Measurements from ENCODE around the gene MTFR1L. TPM values are rescaled to one million over a fixed set of nuclear protein-coding genes. Genes with fewer than 3 reads are reported as not detected.
A peak's percentile ranks its signal among the peaks of the same experiment; 100 is the strongest.

The MTFR1L gene
- total and polyA plus RNA-seq, 8 donors, result 39.3 to 301 (median 59.3) TPM

DNA sequence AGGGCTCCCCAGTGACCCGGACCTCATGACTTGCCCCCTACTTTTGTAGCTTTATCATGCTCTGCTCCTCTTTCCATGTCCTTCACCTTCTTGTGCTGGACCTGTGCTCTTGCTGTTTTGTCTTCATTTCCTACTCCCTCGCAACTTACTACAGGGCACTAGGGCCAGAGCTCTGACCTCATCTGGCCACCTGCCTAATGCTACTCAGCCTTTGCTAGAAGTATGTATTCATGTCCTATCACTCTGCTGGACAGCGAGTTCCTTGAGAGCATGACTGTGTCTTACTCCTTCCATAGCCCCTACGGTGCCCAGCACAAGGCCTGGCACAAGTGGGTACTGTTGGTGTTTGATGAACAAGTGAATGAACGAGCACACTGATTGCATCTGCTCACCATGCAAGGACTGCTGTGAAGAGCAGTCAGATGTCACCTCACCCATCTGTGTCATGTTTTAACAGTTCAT, 1.9 kb downstream of the MTFR1L start:
- peak overlapping the region; percentile 75 to 94 (median 87) for H3K4me3 ChIP-seq
- 38 to 68% (median 42%) methylated on average over 5 of the region's 5 CpGs for WGBS, 5 donors
- H3K9me3 ChIP-seq, result no peaks in the 10 kb centered on the region
- DNase-seq, result no peak
- H3K4me1 ChIP-seq, result peaks cover 27 to 67% (median 50%) of the 10 kb centered on the region in 4 donors
- intact Hi-C loops (cut with DNase I; ENCODE audit: low total_unique reads), result no loop called here
- TF ChIP-seq EP300 (IDR thresholded peaks at IDR 0.05), result no peak
- no peak for TF ChIP-seq POLR2A (IDR thresholded peaks at IDR 0.05)
- TF ChIP-seq POLR2AphosphoS5 (IDR thresholded peaks at IDR 0.05), result no peak
- TF ChIP-seq, protein P1, sequence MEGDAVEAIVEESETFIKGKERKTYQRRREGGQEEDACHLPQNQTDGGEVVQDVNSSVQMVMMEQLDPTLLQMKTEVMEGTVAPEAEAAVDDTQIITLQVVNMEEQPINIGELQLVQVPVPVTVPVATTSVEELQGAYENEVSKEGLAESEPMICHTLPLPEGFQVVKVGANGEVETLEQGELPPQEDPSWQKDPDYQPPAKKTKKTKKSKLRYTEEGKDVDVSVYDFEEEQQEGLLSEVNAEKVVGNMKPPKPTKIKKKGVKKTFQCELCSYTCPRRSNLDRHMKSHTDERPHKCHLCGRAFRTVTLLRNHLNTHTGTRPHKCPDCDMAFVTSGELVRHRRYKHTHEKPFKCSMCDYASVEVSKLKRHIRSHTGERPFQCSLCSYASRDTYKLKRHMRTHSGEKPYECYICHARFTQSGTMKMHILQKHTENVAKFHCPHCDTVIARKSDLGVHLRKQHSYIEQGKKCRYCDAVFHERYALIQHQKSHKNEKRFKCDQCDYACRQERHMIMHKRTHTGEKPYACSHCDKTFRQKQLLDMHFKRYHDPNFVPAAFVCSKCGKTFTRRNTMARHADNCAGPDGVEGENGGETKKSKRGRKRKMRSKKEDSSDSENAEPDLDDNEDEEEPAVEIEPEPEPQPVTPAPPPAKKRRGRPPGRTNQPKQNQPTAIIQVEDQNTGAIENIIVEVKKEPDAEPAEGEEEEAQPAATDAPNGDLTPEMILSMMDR (IDR thresholded peaks at IDR 0.05), result no peak
- H3K36me3 ChIP-seq, result peaks cover 3 to 26% (median 20%) of the 10 kb centered on the region in 4 donors
- H3K27ac ChIP-seq, result peak overlapping the region; percentile 87 to 96 (median 95)
- no peaks in the 10 kb centered on the region for H3K27me3 ChIP-seq

DNA sequence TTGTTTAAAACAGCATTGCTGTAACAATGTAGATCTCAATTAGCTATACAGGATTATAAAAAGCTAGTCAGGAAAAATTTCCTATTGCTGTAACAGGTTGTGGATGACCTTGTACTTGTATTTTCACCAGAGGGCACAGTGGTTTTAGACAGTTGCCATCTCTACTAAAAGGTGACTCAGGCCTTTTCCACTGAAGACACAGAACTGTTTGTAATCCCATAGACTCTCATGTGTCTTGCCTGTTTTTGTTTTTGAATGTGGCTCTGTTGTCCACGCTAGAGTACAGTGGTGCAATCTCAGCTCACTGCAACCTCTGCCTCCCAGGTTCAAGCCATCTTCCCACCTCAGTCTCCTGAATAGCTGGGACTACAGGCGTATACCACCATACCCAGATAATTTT, 5.9 kb downstream of the MTFR1L start:
- 91 to 94% (median 92%) methylated on average over 2 of the region's 2 CpGs for WGBS, 5 donors
- Histone ChIP-seq H3K27ac (no peak overlapping the region), H3K4me3 (no peak overlapping the region), H3K27me3 (no peaks in the 10 kb centered on the region), H3K4me1 (peaks cover 12 to 44% (median 28%) of the 10 kb centered on the region in 4 donors), H3K36me3 (peaks cover 40 to 65% (median 58%) of the 10 kb centered on the region in 4 donors), H3K9me3 (no peaks in the 10 kb centered on the region)
- intact Hi-C loops (cut with DNase I; ENCODE audit: low total_unique reads), result no loop called here
- TF ChIP-seq POLR2A (IDR thresholded peaks at IDR 0.05) (no peak), POLR2AphosphoS5 (IDR thresholded peaks at IDR 0.05) (no peak), EP300 (IDR thresholded peaks at IDR 0.05) (no peak)
- TF ChIP-seq, protein P1 (IDR thresholded peaks at IDR 0.05), result no peak
- no peak for DNase-seq

DNA sequence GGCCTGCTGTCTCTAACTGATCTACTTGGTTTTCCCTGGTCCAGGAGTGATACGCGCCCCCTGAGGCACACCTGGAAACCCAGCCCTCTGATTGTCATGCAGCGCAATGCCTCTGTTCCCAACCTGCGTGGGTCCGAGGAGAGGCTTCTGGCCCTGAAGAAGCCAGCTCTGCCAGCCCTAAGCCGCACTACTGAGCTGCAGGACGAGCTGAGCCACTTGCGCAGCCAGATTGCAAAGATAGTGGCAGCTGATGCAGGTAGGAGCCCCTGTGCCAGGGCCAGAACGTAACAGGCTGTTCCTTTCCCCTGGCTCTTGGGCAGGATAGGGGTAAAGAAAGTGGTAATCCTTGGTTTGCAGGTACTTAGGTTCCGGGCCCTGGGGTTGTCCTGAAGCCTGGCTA, 6.8 kb downstream of the MTFR1L start:
- intact Hi-C loops (cut with DNase I; ENCODE audit: low total_unique reads), result no loop called here
- no peak for DNase-seq
- TF ChIP-seq, protein P1 (IDR thresholded peaks at IDR 0.05), result no peak
- no peak for TF ChIP-seq POLR2AphosphoS5 (IDR thresholded peaks at IDR 0.05)
- no peak for TF ChIP-seq EP300 (IDR thresholded peaks at IDR 0.05)
- TF ChIP-seq POLR2A (IDR thresholded peaks at IDR 0.05), result no peak
- Histone ChIP-seq H3K4me1 (peaks cover 3 to 34% (median 18%) of the 10 kb centered on the region in 4 donors), H3K36me3 (peaks cover 49 to 74% (median 67%) of the 10 kb centered on the region in 4 donors), H3K27ac (no peak overlapping the region), H3K27me3 (no peaks in the 10 kb centered on the region), H3K9me3 (no peaks in the 10 kb centered on the region), H3K4me3 (no peak overlapping the region)
- 91 to 98% (median 95%) methylated on average over 8 to 10 of the region's 10 CpGs for WGBS, 5 donors

DNA sequence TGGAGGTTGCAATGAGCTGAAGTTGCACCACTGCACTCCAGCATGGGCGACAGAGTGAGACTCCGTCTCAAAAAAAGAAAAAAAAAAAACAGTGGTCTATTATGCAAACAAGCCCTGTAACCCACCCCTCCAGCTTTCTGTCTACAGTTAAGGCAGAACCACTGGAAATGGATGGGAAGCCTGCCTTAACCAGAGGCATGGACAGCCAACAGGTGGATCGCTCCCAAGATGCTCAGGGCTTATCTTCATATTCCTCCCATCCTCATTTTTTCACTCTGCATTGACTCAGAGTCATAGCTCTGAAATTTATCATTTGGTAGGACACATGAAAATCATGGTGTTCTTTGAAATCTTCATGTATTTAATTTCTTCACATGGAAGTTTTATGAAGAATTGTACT, 8.7 kb downstream of the MTFR1L start:
- TF ChIP-seq EP300 (IDR thresholded peaks at IDR 0.05), result no peak
- TF ChIP-seq POLR2AphosphoS5 (IDR thresholded peaks at IDR 0.05), result no peak
- no peak for TF ChIP-seq POLR2A (IDR thresholded peaks at IDR 0.05)
- TF ChIP-seq, protein P1 (IDR thresholded peaks at IDR 0.05), result no peak
- Histone ChIP-seq H3K27me3 (no peaks in the 10 kb centered on the region), H3K9me3 (no peaks in the 10 kb centered on the region), H3K27ac (no peak overlapping the region), H3K4me3 (no peak overlapping the region), H3K4me1 (peaks cover 0 to 28% (median 8%) of the 10 kb centered on the region in 4 donors), H3K36me3 (peaks cover 69 to 91% (median 85%) of the 10 kb centered on the region in 4 donors)
- WGBS, 5 donors, result 60 to 67% (median 65%) methylated on average over 3 of the region's 3 CpGs
- intact Hi-C loops (cut with DNase I; ENCODE audit: low total_unique reads), result no loop called here
- DNase-seq, result no peak

Data from stomach (tissue), 9 donors.